ENCODE data around the gene TMEM117.

The TMEM117 gene

DNA sequence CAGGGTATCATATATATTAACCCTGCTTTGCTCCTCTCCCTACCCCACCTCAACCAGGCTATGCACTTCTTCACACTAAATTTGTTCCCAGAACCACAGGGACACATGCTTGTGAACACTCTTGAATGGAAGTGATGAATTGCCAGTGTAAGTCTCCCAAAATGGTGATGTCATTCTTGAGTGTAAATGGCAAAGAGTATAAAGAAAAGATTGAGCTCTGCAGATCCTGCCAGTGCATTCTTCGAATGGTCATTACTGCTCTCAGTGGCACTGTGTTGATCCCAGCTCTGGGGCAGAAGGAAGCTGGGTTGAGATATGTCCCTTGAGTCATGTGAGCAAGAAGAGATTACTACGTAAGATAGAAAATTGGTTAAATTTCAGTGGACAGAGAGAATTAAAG is 313.1 kb downstream of the TMEM117 start:
- H3K9me3 ChIP-seq: no peaks in the 10 kb centered on the region
- no peaks in the 10 kb centered on the region for H3K36me3 ChIP-seq
- TF ChIP-seq, protein P1, sequence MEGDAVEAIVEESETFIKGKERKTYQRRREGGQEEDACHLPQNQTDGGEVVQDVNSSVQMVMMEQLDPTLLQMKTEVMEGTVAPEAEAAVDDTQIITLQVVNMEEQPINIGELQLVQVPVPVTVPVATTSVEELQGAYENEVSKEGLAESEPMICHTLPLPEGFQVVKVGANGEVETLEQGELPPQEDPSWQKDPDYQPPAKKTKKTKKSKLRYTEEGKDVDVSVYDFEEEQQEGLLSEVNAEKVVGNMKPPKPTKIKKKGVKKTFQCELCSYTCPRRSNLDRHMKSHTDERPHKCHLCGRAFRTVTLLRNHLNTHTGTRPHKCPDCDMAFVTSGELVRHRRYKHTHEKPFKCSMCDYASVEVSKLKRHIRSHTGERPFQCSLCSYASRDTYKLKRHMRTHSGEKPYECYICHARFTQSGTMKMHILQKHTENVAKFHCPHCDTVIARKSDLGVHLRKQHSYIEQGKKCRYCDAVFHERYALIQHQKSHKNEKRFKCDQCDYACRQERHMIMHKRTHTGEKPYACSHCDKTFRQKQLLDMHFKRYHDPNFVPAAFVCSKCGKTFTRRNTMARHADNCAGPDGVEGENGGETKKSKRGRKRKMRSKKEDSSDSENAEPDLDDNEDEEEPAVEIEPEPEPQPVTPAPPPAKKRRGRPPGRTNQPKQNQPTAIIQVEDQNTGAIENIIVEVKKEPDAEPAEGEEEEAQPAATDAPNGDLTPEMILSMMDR (IDR thresholded peaks at IDR 0.05): no peak
- no peak overlapping the region for H3K4me3 ChIP-seq
- peaks cover 0 to under 1% (median 0%) of the 10 kb centered on the region in 4 donors for H3K4me1 ChIP-seq
- intact Hi-C loops (cut with DNase I; ENCODE audit: low total_unique reads): no loop called here
- H3K27ac ChIP-seq: no peak overlapping the region
- no peak for DNase-seq
- no peaks in the 10 kb centered on the region for H3K27me3 ChIP-seq

DNA sequence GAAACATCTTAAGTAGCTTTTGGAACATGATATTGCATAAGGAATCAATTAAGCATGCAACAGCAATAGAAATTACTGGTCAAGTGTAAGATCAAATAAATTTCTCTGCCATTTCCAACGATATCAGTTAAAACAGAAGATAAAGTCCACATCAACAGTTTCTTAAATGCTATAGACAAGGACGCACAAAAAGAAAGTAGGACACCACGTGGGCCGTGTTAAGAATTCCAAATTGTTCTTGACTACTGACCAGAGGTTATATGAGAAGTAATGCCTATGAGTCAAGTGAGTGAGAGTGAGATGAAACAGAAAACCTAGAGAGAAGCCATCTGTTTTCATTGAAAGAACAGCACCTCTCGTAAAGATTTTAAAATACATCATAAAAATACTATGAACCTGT is 318.2 kb downstream of the TMEM117 start:
- intact Hi-C loops (cut with DNase I; ENCODE audit: low total_unique reads): no loop called here
- no peak overlapping the region for H3K27ac ChIP-seq
- peaks cover 0 to 10% (median 0%) of the 10 kb centered on the region in 4 donors for H3K4me1 ChIP-seq
- TF ChIP-seq, protein P1 (IDR thresholded peaks at IDR 0.05): no peak
- no peaks in the 10 kb centered on the region for H3K36me3 ChIP-seq
- no peaks in the 10 kb centered on the region for H3K9me3 ChIP-seq
- no peaks in the 10 kb centered on the region for H3K27me3 ChIP-seq
- DNase-seq: no peak
- H3K4me3 ChIP-seq: no peak overlapping the region

DNA sequence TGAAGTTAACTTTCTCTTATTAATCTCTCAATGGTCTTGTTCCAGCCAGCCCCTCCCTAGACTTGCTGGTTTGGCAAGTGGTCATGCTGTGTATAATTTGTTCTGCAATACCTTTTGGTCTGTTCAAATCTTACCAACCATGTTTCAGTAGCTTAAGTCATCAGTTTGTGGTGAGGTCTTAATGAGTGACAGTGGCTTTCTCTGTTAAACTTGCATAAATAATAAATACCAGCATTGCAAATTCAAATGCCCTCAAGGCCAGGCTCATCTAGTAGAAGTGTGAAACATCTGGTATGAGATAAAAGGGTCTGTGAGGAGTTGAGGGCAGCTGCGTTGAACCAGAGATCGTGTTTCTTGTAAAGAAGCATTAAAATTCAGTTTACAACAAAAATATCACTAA is 319.5 kb downstream of the TMEM117 start:
- Histone ChIP-seq H3K4me3 (no peak overlapping the region), H3K27ac (no peak overlapping the region), H3K4me1 (peaks cover 0 to 10% (median 0%) of the 10 kb centered on the region in 4 donors), H3K27me3 (no peaks in the 10 kb centered on the region), H3K9me3 (no peaks in the 10 kb centered on the region), H3K36me3 (no peaks in the 10 kb centered on the region)
- TF ChIP-seq, protein P1 (IDR thresholded peaks at IDR 0.05): no peak
- intact Hi-C loops (cut with DNase I; ENCODE audit: low total_unique reads): no loop called here
- DNase-seq: no peak

DNA sequence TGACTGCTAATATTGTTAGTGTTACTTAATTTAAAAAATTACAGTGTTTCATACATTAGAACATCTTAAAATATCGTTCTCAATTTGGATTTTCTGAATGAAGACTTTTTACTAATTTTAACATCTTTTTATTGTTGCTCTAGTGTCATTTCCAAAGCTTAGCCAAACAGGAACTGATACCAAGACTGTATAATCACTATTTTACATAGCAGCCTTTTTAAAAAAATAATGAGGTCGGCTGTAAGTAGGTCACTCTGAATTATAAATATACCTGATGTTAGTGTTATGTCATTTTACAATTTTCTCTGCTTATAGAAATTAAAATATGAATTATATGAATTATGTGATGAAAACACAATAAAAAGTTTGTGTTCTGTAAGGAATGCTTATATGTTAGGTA is 321.5 kb downstream of the TMEM117 start:
- Histone ChIP-seq H3K36me3 (no peaks in the 10 kb centered on the region), H3K27me3 (no peaks in the 10 kb centered on the region), H3K4me3 (no peak overlapping the region), H3K9me3 (no peaks in the 10 kb centered on the region), H3K27ac (no peak overlapping the region), H3K4me1 (peaks cover 0 to 10% (median 0%) of the 10 kb centered on the region in 4 donors)
- no peak for DNase-seq
- intact Hi-C loops (cut with DNase I; ENCODE audit: low total_unique reads): no loop called here
- TF ChIP-seq, protein P1 (IDR thresholded peaks at IDR 0.05): no peak

DNA sequence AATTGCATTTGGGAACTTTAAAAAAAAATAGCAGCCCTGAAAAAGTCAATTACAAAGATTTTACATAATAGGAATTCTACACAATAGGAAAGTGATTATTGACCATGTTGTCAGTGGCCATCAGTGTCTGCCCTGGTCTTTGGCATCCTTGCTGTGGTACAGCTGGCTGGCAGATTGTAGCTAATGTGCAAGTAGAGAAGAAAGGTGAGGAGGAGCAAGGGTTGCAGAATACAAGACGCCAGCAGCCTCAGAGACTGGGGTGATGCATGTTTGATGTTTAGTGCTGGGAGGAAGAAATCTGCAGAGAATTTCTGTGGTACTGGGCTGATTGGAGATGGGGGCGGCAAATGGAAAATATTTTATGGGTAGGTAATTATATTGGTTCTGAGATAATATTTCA is 322.9 kb downstream of the TMEM117 start:
- intact Hi-C loops (cut with DNase I; ENCODE audit: low total_unique reads): no loop called here
- Histone ChIP-seq H3K36me3 (no peaks in the 10 kb centered on the region), H3K27ac (no peak overlapping the region), H3K9me3 (no peaks in the 10 kb centered on the region), H3K4me1 (peaks cover 0 to 10% (median 0%) of the 10 kb centered on the region in 4 donors), H3K4me3 (no peak overlapping the region), H3K27me3 (no peaks in the 10 kb centered on the region)
- DNase-seq: no peak
- TF ChIP-seq, protein P1 (IDR thresholded peaks at IDR 0.05): no peak

DNA sequence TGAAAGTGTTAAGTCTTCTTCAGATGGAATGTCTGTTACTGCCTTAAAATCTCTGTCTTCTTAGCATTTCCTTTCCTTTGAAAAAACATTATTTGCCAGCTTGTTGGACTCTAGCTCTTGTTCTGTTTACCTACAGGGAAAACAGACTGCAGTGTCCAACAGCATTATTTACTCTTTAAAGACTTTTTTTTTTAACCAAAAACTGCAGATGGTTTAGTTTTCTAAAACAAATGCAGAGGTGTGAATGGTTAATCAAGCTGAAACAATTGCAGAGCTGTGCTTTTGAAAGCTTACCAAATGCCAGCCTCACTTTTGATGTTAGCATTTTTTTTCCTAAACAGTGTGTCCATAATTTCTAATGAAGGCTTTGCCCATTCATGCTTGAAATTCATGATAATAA is 323.3 kb downstream of the TMEM117 start:
- H3K27ac ChIP-seq: no peak overlapping the region
- DNase-seq: no peak

More for the DNA sequence above, 323.3 kb downstream of the TMEM117 start:
- no peak overlapping the region for H3K4me3 ChIP-seq
- H3K36me3 ChIP-seq: no peaks in the 10 kb centered on the region
- peaks cover 0 to 7% (median 0%) of the 10 kb centered on the region in 4 donors for H3K4me1 ChIP-seq
- intact Hi-C loops (cut with DNase I; ENCODE audit: low total_unique reads): no loop called here
- H3K27me3 ChIP-seq: no peaks in the 10 kb centered on the region
- no peaks in the 10 kb centered on the region for H3K9me3 ChIP-seq
- TF ChIP-seq, protein P1 (IDR thresholded peaks at IDR 0.05): no peak
